CD4-positive, alpha-beta T cell (primary cell): ENCODE data around the gene KIAA0753. TPM values are rescaled to one million over a fixed set of nuclear protein-coding genes. Genes with fewer than 3 reads are reported as not detected.

Experiments
- ATAC-seq: fragments of 200-7000 bp; cut with Tn5 transposase; one replicate; pipeline ENCODE4 v1.10.0; 2022; ENCODE audit warnings: mild to moderate bottlenecking; ENCODE audit not compliant: poor library complexity
- CTCF ChIA-PET: fragments of 350-600 bp; sonication (Branson Sonifier 250); formaldehyde crosslinking; loops from one replicate; lab custom pipeline; 2021; ENCODE audit warnings: antibody characterized with exemption, inconsistent platforms; lab: Charles Lee
- POLR2A ChIA-PET: fragments of 350-600 bp; sonication (Branson Sonifier 250); formaldehyde crosslinking; loops from one replicate; lab custom pipeline; 2021; ENCODE audit warnings: antibody characterized with exemption, inconsistent platforms; lab: Charles Lee
- DNase-seq, 14 experiments: peaks; one replicate each; pipeline ENCODE4 v3.0.0-alpha.2; 2013 to 2020; ENCODE audit warnings: mixed read lengths in 2 of 14
- H3K27ac ChIP-seq, 2 donors: one replicate each; pipeline versions ENCODE4 v1.5.1 to v1.7.0; 2013; ENCODE audit warnings: low read length in 2 of 2, low read depth in 1 of 2, mild to moderate bottlenecking in 1 of 2
- H3K27me3 ChIP-seq, 2 experiments: 1 replicate in 1 of 2; 2 replicates in 1 of 2; pipeline versions ENCODE4 v1.6.1 to v1.7.0; 2013; ENCODE audit warnings: low read length in 2 of 2, control low read depth in 1 of 2, mild to moderate bottlenecking in 1 of 2, moderate library complexity in 1 of 2; ENCODE audit not compliant: insufficient read depth in 2 of 2, control insufficient read depth in 1 of 2
- H3K36me3 ChIP-seq: one replicate; pipeline ENCODE4 v1.6.1; 2013; ENCODE audit warnings: low read length, control low read depth; ENCODE audit not compliant: insufficient read depth
- H3K4me1 ChIP-seq: one replicate; pipeline ENCODE4 v1.6.1; 2013; ENCODE audit warnings: low read length, control low read depth; ENCODE audit not compliant: insufficient read depth
- H3K4me3 ChIP-seq: one replicate; pipeline ENCODE4 v1.5.1; 2013; ENCODE audit warnings: mild to moderate bottlenecking, low read length, moderate library complexity
- H3K9me3 ChIP-seq, 2 experiments: 1 replicate in 1 of 2; 2 replicates in 1 of 2; pipeline versions ENCODE4 v1.6.1 to v1.7.0; 2013; ENCODE audit warnings: low read length in 2 of 2, mild to moderate bottlenecking in 2 of 2, control low read depth in 1 of 2, moderate library complexity in 1 of 2; ENCODE audit not compliant: control insufficient read depth in 1 of 2, insufficient read depth in 1 of 2
- H3K27ac Mint-ChIP-seq: one replicate; pipeline ENCODE4 v1.8.0; 2020; ENCODE audit warnings: mixed read lengths
- H3K27me3 Mint-ChIP-seq: one replicate; pipeline ENCODE4 v1.8.0; 2021; ENCODE audit warnings: mixed read lengths
- H3K36me3 Mint-ChIP-seq: one replicate; pipeline ENCODE4 v1.8.0; 2021; ENCODE audit warnings: low read depth, mixed read lengths
- H3K4me1 Mint-ChIP-seq: one replicate; pipeline ENCODE4 v1.8.0; 2021; ENCODE audit warnings: low read depth, mixed read lengths
- H3K4me3 Mint-ChIP-seq: one replicate; pipeline ENCODE4 v1.8.0; 2020; ENCODE audit warnings: mild to moderate bottlenecking, mixed read lengths
- H3K9me3 Mint-ChIP-seq: one replicate; pipeline ENCODE4 v1.8.0; 2020; ENCODE audit warnings: mixed read lengths
- intact Hi-C, 2 experiments: fragments of 100-400 bp; cut with DNase I in 1 of 2; cut with micrococcal nuclease in 1 of 2; formaldehyde crosslinking; loops; one replicate each; pipeline versions ENCODE4 v1.15.1 to v1.9.0; 2023 to 2025; cut with DNase I, micrococcal nuclease
- polyA plus RNA-seq, 2 donors: library from polyadenylated mRNA; unstranded; fragments of 120-200 nt; gene quantifications; one replicate each; pipeline ENCODE4 v1.2.1, GENCODE V29; 2013
- total RNA-seq, 174 experiments: library from RNA in 2 of 174; stranded (reverse) in 2 of 174; gene quantifications; one replicate each; pipeline ENCODE4 v1.2.3 and lab custom pipeline; 2021 to 2026
- TF ChIP-seq, protein P1 (sequence below): fragments of 200-600 bp; IDR thresholded peaks from one replicate; pipeline ENCODE4 v1.8.0; 2022; ENCODE audit warnings: antibody characterized with exemption, mild to moderate bottlenecking

The KIAA0753 gene
- 10 to 100 TPM in 1 of 2 experiments, 1 to 10 TPM in 1; 8.9 to 11.7 TPM for total RNA-seq
- 8.4 TPM for polyA plus RNA-seq (2013, experiment 1 of 2)
- 9.5 TPM for polyA plus RNA-seq (2013, experiment 2 of 2)
- total RNA-seq (lab: John Stamatoyannopoulos, UW) = 7.8 to 30.5 (median 19.8) reads per million in 172 experiments

DNA sequence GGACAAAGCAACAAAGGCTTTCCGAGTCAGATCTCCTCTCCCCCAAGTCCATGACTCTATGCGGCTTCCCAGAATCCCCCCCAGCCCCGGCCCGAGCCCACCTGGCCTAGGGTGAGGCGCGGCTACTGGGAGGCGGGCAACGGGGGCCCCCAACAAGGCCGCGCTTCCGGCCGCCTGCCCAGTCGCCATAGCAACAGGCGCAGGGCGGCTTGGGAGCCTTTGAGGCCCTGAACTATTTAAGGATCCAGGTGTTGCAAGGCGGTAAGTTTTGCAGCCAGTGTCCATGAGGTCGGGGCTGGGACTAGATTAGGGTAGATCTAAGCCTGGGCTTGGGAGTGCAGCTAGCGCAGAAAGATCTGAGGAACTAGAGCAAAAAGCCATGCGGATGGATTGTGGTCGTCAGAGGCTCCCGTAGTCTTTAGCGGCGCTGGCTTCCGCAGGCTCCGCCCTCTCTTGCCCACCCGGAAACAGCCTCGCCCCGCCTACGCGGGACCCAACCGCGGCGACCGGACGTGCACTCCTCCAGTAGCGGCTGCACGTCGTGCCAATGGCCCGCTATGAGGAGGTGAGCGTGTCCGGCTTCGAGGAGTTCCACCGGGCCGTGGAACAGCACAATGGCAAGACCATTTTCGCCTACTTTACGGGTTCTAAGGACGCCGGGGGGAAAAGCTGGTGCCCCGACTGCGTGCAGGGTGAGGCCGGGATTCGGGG is at the start of gene KIAA0753, which contains the start of gene TXNDC17:
TSS of gene KIAA0753 (minus strand) at position 176 of the 711 bp plus-strand sequence. CDS start 5,608 bp downstream, outside the sequence.
TSS of gene TXNDC17 (plus strand) at position 525 of the 711 bp plus-strand sequence. CDS start at position 548, 23 bp downstream.
- Histone ChIP-seq H3K4me3 (peak within 1 kb of the TSS; percentile 98), H3K27me3 (no peaks in the 10 kb centered on the region), H3K27ac (peak within 1 kb of the TSS; percentile 76 to 88), H3K4me1 (peaks cover 38% of the 10 kb centered on the region), H3K36me3 (peaks cover 28% of the 10 kb centered on the region), H3K9me3 (no peaks in the 10 kb centered on the region)
- POLR2A ChIA-PET = interaction anchor here (0.8 to 3.8 kb wide), 4 partner anchors 11 to 364 kb away, joined by 3 to 30 read pairs (median 8); partner anchors contain the start of genes C17orf100 and MED31
- DNase-seq = peak; percentile 71 to 94 (median 88)
- peak within 1 kb of the TSS; percentile 99 for H3K4me3 Mint-ChIP-seq
- peaks cover 52% of the 10 kb centered on the region for H3K36me3 Mint-ChIP-seq
- peaks cover 77% of the 10 kb centered on the region for H3K4me1 Mint-ChIP-seq
- TF ChIP-seq, protein P1, sequence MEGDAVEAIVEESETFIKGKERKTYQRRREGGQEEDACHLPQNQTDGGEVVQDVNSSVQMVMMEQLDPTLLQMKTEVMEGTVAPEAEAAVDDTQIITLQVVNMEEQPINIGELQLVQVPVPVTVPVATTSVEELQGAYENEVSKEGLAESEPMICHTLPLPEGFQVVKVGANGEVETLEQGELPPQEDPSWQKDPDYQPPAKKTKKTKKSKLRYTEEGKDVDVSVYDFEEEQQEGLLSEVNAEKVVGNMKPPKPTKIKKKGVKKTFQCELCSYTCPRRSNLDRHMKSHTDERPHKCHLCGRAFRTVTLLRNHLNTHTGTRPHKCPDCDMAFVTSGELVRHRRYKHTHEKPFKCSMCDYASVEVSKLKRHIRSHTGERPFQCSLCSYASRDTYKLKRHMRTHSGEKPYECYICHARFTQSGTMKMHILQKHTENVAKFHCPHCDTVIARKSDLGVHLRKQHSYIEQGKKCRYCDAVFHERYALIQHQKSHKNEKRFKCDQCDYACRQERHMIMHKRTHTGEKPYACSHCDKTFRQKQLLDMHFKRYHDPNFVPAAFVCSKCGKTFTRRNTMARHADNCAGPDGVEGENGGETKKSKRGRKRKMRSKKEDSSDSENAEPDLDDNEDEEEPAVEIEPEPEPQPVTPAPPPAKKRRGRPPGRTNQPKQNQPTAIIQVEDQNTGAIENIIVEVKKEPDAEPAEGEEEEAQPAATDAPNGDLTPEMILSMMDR = no peak
- H3K27ac Mint-ChIP-seq = peak within 1 kb of the TSS; percentile 95
- no peaks in the 10 kb centered on the region for H3K27me3 Mint-ChIP-seq
- CTCF ChIA-PET = no interaction called here
- peak; percentile 81 for ATAC-seq
- intact Hi-C loops = loop anchor here (1.0 to 10.0 kb wide), 4 partner anchors 11 to 1216 kb away; partner anchors contain the start of genes C17orf100 (in 1 of the 2), DERL2 (in 1 of the 2), MED31 (in 1 of the 2) and MIS12 (in 1 of the 2)
- H3K9me3 Mint-ChIP-seq = no peaks in the 10 kb centered on the region

DNA sequence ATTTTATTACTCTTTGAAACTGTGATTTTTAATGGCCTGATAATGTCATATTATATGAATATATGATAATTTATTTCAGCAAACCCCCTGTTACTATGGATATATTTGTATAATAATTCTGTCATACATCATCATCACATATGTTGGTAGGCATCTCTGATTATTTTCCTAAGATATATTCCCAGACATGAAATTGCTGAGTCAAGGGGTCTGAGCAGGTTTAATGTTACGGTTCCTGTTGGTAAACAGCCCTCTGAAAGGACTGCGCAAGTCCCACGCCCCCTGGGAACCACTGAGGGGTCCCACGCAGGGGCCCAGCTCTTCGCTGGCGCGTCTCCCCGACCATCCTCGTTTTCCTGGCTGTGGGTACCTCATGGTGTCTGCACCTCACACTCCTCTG is 48.4 kb upstream of the KIAA0753 start:
- POLR2A ChIA-PET = no interaction called here
- Histone ChIP-seq H3K27me3 (peaks cover 11 to 18% of the 10 kb centered on the region in 2 experiments), H3K9me3 (no peaks in the 10 kb centered on the region), H3K4me1 (no peaks in the 10 kb centered on the region), H3K36me3 (no peaks in the 10 kb centered on the region), H3K4me3 (no peak overlapping the region), H3K27ac (no peak overlapping the region)
- Mint-ChIP-seq H3K9me3 (no peaks in the 10 kb centered on the region), H3K36me3 (no peaks in the 10 kb centered on the region), H3K4me3 (no peak overlapping the region), H3K27me3 (peaks cover 66% of the 10 kb centered on the region), H3K27ac (no peak overlapping the region), H3K4me1 (no peaks in the 10 kb centered on the region)
- intact Hi-C loops = no loop called here
- CTCF ChIA-PET = no interaction called here
- DNase-seq (no peak), ATAC-seq (no peak)
- TF ChIP-seq, protein P1 = no peak

DNA sequence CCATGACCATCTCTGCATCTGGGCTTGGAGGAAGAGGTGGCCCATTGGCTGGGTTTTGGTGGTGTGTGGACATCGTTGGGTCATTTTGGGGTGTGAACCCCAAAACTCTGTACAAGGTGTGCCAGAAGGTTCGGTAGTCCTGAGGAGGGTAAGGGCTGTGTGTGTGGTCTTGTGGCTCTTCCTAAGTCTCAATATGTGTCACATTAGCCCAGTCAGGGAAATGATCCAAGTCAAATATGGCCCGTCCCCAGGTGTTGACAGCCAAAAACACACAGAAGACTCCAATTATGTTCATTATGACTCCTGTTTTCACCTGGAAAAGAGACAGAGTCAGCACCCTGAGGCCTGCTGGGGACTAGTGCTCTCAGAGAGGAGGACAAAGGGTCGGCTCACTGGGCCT is 45.5 kb upstream of the KIAA0753 start:
- H3K4me1 ChIP-seq = no peaks in the 10 kb centered on the region
- Mint-ChIP-seq H3K27me3 (peaks cover 61% of the 10 kb centered on the region), H3K9me3 (no peaks in the 10 kb centered on the region), H3K4me3 (no peak overlapping the region), H3K27ac (no peak overlapping the region), H3K4me1 (no peaks in the 10 kb centered on the region), H3K36me3 (no peaks in the 10 kb centered on the region)
- DNase-seq (no peak), ATAC-seq (no peak)
- peaks cover 6 to 17% of the 10 kb centered on the region in 2 experiments for H3K27me3 ChIP-seq
- intact Hi-C loops = no loop called here
- ChIA-PET CTCF (no interaction called here), POLR2A (no interaction called here)
- TF ChIP-seq, protein P1 = no peak
- no peak overlapping the region for H3K27ac ChIP-seq
- H3K4me3 ChIP-seq = no peak overlapping the region
- no peaks in the 10 kb centered on the region for H3K9me3 ChIP-seq
- no peaks in the 10 kb centered on the region for H3K36me3 ChIP-seq
